HTR-8/SVneo (cell line): ENCODE measurements around the gene HLA-B.
A peak's percentile ranks its signal among the peaks of the same experiment; 100 is the strongest.
"Not testable (repeated sequence)": the region's sequence is repeated elsewhere in the genome, so short reads cannot be mapped to it uniquely, and the experiment has no call there.

Experiments used
- DNase-seq: peaks from one replicate; pipeline ENCODE4 v3.0.0; 2011; ENCODE audit warnings: low spot score, mixed read lengths; ENCODE audit not compliant: insufficient read length
- FAIRE-seq: peaks from 2 replicates; lab custom pipeline; 2011; peaks lifted over from hg19 to GRCh38; lab: Jason Lieb, UNC

HLA-B gene

GRCh38 chr6:31386099-31386498 lies 29.1 kb upstream of the HLA-B start:
- DNase-seq (no peak), FAIRE-seq (no peak)

GRCh38 chr6:31385041-31385440 lies 28.1 kb upstream of the HLA-B start:
- FAIRE-seq = no peak
- DNase-seq = no peak

- FAIRE-seq = no peak
- DNase-seq = peak; percentile 33
These were observed 26.2 kb upstream of the HLA-B start for GRCh38 chr6:31383149-31383548.

GRCh38 chr6:31381666-31382065 lies 24.7 kb upstream of the HLA-B start:
- no peak for FAIRE-seq
- no peak for DNase-seq

GRCh38 chr6:31379850-31380249 lies 22.9 kb upstream of the HLA-B start:
- FAIRE-seq = peak; percentile 36
- no peak for DNase-seq

GRCh38 chr6:31378721-31379103 lies 21.7 kb upstream of the HLA-B start:
- no peak for FAIRE-seq

GRCh38 chr6:31378062-31378720 lies 21.2 kb upstream of the HLA-B start:
- DNase-seq (no peak), FAIRE-seq (no peak)

More at GRCh38 chr6:31378721-31379103, 21.7 kb upstream of the HLA-B start:
- no peak for DNase-seq

- DNase-seq (no peak), FAIRE-seq (no peak)
These were observed 20.1 kb upstream of the HLA-B start for GRCh38 chr6:31377029-31377428.

- DNase-seq (no peak), FAIRE-seq (no peak)
These were observed 18.7 kb upstream of the HLA-B start for GRCh38 chr6:31375699-31376098.

GRCh38 chr6:31374118-31374517 lies 17.1 kb upstream of the HLA-B start:
- FAIRE-seq, DNase-seq: not testable (repeated sequence)

GRCh38 chr6:31368461-31368860 lies 11.5 kb upstream of the HLA-B start:
- DNase-seq = no peak
- no peak for FAIRE-seq

- peak; percentile 89 for DNase-seq
- peak; percentile 97 for FAIRE-seq
These were observed 9.9 kb upstream of the HLA-B start for GRCh38 chr6:31366693-31367470.

GRCh38 chr6:31365864-31366263 lies 8.9 kb upstream of the HLA-B start:
- FAIRE-seq (no peak), DNase-seq (no peak)

GRCh38 chr6:31363811-31364210 lies 6.8 kb upstream of the HLA-B start:
- DNase-seq = no peak
- FAIRE-seq = no peak

- FAIRE-seq (no peak), DNase-seq (no peak)
These were observed 5.8 kb upstream of the HLA-B start for GRCh38 chr6:31362751-31363150.

GRCh38 chr6:31359581-31359980 lies 2.6 kb upstream of the HLA-B start:
- DNase-seq (no peak), FAIRE-seq (no peak)

GRCh38 chr6:31358302-31358701 lies 1.3 kb upstream of the HLA-B start:
- FAIRE-seq (peak; percentile 26), DNase-seq (no peak)

- DNase-seq (no peak), FAIRE-seq (no peak)
These were observed 907 bp upstream of the HLA-B start for GRCh38 chr6:31357886-31358285.

GRCh38 chr6:31356216-31356945 lies 598 bp downstream of the HLA-B start:
- DNase-seq (no peak), FAIRE-seq (no peak)

- DNase-seq (no peak), FAIRE-seq (no peak)
These were observed 1.4 kb downstream of the HLA-B start for GRCh38 chr6:31355583-31355948.
